Globus pallidus (tissue), 1 donor: ENCODE measurements around the gene CCDC24.

Experiments
- DNase-seq: peaks from one replicate; pipeline ENCODE4 v3.0.0-alpha.2; 2015; ENCODE audit warnings: low spot score

CCDC24 gene

GRCh38 chr1:44040418-44040817 is 49.0 kb downstream of the CCDC24 start:
- no peak for DNase-seq

- DNase-seq, result no peak
Observed at GRCh38 chr1:44040846-44041245, 49.4 kb downstream of the CCDC24 start.

- DNase-seq, result no peak
Observed at GRCh38 chr1:44043176-44044070, 52.0 kb downstream of the CCDC24 start.

GRCh38 chr1:44044071-44044801 is 52.8 kb downstream of the CCDC24 start:
- DNase-seq, result no peak

GRCh38 chr1:44045064-44045463 is 53.7 kb downstream of the CCDC24 start:
- no peak for DNase-seq
